CD14-positive monocyte (primary cell): ENCODE data around the gene ASB16. TPM values are rescaled to one million over a fixed set of nuclear protein-coding genes. Genes with fewer than 3 reads are reported as not detected.

Source experiments
- DNase-seq, 3 donors: peaks; one replicate each; pipeline ENCODE4 v3.0.0-alpha.2; 2011 to 2022
- H2AFZ ChIP-seq: 2 replicates; pipeline ENCODE4 v1.6.0; 2012; ENCODE audit warnings: mild to moderate bottlenecking, low read depth, low read length, inconsistent platforms; ENCODE audit not compliant: insufficient read depth, poor library complexity, severe bottlenecking
- H3K27ac ChIP-seq, 2 donors: 1 replicate in 1 of 2; 2 replicates in 1 of 2; pipeline ENCODE4 v1.5.1; 2012 to 2013; ENCODE audit warnings: low read length in 2 of 2, control low read depth in 1 of 2, inconsistent platforms in 1 of 2, low read depth in 1 of 2, mild to moderate bottlenecking in 1 of 2
- H3K27me3 ChIP-seq, 2 donors: one replicate each; pipeline versions ENCODE4 v1.6.0 to v1.6.1; 2011 to 2013; ENCODE audit warnings: low read length in 2 of 2; ENCODE audit not compliant: control insufficient read depth in 2 of 2, insufficient read depth in 2 of 2
- H3K36me3 ChIP-seq, 2 donors: replicated peaks in 1 of 2; 1 replicate in 1 of 2; 2 replicates in 1 of 2; pipeline versions ENCODE4 v1.5.1 to v1.6.1; 2012 to 2013; ENCODE audit warnings: low read length in 2 of 2, control low read depth in 1 of 2, inconsistent platforms in 1 of 2, mild to moderate bottlenecking in 1 of 2; ENCODE audit not compliant: insufficient read depth in 2 of 2, control insufficient read depth in 1 of 2
- H3K4me1 ChIP-seq, 2 donors: 1 replicate in 1 of 2; 2 replicates in 1 of 2; pipeline versions ENCODE4 v1.5.1 to v1.6.1; 2012 to 2013; ENCODE audit warnings: low read length in 2 of 2, control low read depth in 1 of 2, inconsistent platforms in 1 of 2, mild to moderate bottlenecking in 1 of 2, moderate library complexity in 1 of 2; ENCODE audit not compliant: insufficient read depth in 2 of 2, control insufficient read depth in 1 of 2
- H3K4me2 ChIP-seq: replicated peaks from 2 replicates; pipeline ENCODE3; 2012; ENCODE audit warnings: low read length, moderate library complexity, mild to moderate bottlenecking; ENCODE audit not compliant: poor library complexity, severe bottlenecking; ENCODE audit errors: extremely low read depth
- H3K4me3 ChIP-seq, 3 experiments: fragments of 200-600 bp in 1 of 3; sonication (generic) in 1 of 3; replicated peaks in 1 of 3; 1 replicate in 2 of 3; 2 replicates in 1 of 3; pipeline ENCODE4 v1.5.1; 2011 to 2013; ENCODE audit warnings: low read length in 3 of 3, mild to moderate bottlenecking in 3 of 3, control low read depth in 2 of 3, low read depth in 2 of 3, inconsistent platforms in 1 of 3, moderate library complexity in 1 of 3
- H3K79me2 ChIP-seq: 2 replicates; pipeline ENCODE4 v1.6.0; 2012; ENCODE audit warnings: mild to moderate bottlenecking, control low read depth, inconsistent platforms, low read length, moderate library complexity; ENCODE audit not compliant: insufficient read depth
- H3K9ac ChIP-seq: 2 replicates; pipeline ENCODE4 v1.6.0; 2017; ENCODE audit warnings: low read length, mild to moderate bottlenecking; ENCODE audit not compliant: insufficient read depth, poor library complexity, severe bottlenecking
- H3K9me3 ChIP-seq, 2 donors: replicated peaks in 1 of 2; 1 replicate in 1 of 2; 2 replicates in 1 of 2; pipeline versions ENCODE4 v1.5.1 to v1.6.1; 2012 to 2013; ENCODE audit warnings: low read length in 2 of 2, control low read depth in 1 of 2; ENCODE audit not compliant: control insufficient read depth in 1 of 2, insufficient read depth in 1 of 2
- H4K20me1 ChIP-seq: 2 replicates; pipeline ENCODE4 v1.6.0; 2012; ENCODE audit warnings: mild to moderate bottlenecking, low read length, control low read depth, moderate library complexity; ENCODE audit not compliant: insufficient read depth
- H3K27ac Mint-ChIP-seq, 7 donors: one replicate each; pipeline ENCODE4 v1.8.0; 2020; ENCODE audit warnings: mild to moderate bottlenecking in 7 of 7, mixed read lengths in 7 of 7, moderate library complexity in 6 of 7, inconsistent platforms in 2 of 7
- H3K27me3 Mint-ChIP-seq, 3 donors: one replicate each; pipeline ENCODE4 v1.8.0; 2021 to 2022; ENCODE audit warnings: low read depth in 3 of 3, mild to moderate bottlenecking in 3 of 3, mixed read lengths in 3 of 3, moderate library complexity in 3 of 3, inconsistent platforms in 1 of 3
- H3K36me3 Mint-ChIP-seq, 2 donors: one replicate each; pipeline ENCODE4 v1.8.0; 2020; ENCODE audit warnings: mixed read lengths in 2 of 2, inconsistent platforms in 1 of 2, mild to moderate bottlenecking in 1 of 2
- H3K4me1 Mint-ChIP-seq: one replicate; pipeline ENCODE4 v1.8.0; 2020; ENCODE audit warnings: mild to moderate bottlenecking, mixed read lengths
- H3K4me3 Mint-ChIP-seq, 2 donors: one replicate each; pipeline ENCODE4 v1.8.0; 2020; ENCODE audit warnings: mild to moderate bottlenecking in 2 of 2, mixed read lengths in 2 of 2, moderate library complexity in 1 of 2
- H3K9me3 Mint-ChIP-seq, 7 donors: one replicate each; pipeline ENCODE4 v1.8.0; 2020 to 2022; ENCODE audit warnings: mixed read lengths in 7 of 7, mild to moderate bottlenecking in 6 of 7, moderate library complexity in 6 of 7, inconsistent platforms in 2 of 7
- WGBS: methylation state at CpG from one replicate; pipeline ENCODE4 v1.1.5; 2013; ENCODE audit warnings: missing lambda C conversion rate; ENCODE audit not compliant: insufficient coverage; 5-methylcytosine and 5-hydroxymethylcytosine counted together
- intact Hi-C, 2 donors: fragments of 100-400 bp; cut with micrococcal nuclease; formaldehyde crosslinking; loops; one replicate each; pipeline versions ENCODE4 v1.15.0 to v1.15.1; 2023
- polyA plus RNA-seq, 3 donors: library from polyadenylated mRNA; depleted of rRNA in 1 of 3; unstranded in 2 of 3; stranded (reverse) in 1 of 3; fragments of 300-500 nt in 2 of 3; fragments of >200 nt in 1 of 3; fragmentation: Illumina TruSeq in 2 of 3; gene quantifications; 1 replicate in 2 of 3; 2 replicates in 1 of 3; pipeline ENCODE4 v1.2.3, GENCODE V29; 2012 to 2021
- TF ChIP-seq, protein P1 (sequence below): fragments of 200-600 bp; IDR thresholded peaks from one replicate; pipeline ENCODE4 v1.8.0; 2022; ENCODE audit warnings: antibody characterized with exemption, mild to moderate bottlenecking

ASB16 gene
- polyA plus RNA-seq, 3 donors = not detected

DNA sequence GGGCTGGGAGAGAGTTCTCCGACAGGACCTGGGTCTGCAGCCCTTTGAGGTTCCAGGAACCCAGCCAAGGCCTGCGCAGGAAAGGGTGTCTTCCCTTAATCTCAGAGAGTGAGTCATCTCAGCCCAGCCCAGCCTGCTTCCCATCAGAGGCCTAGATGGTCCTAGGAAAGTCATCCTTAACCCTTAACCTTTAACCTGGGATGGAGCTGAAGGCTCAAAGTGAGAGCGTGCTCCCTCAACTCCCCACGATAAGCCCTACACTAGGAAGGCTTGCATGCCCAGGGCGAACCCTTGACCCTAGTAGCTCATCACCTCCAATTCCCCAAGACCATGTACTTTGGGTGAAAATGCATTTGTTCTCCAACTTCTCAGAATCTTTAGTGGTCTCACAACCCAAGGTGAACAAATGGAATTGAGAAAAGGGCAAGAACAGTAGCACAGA, 34.0 kb downstream of the ASB16 start:
- H3K9me3 ChIP-seq = no peaks in the 10 kb centered on the region
- H2AFZ ChIP-seq = no peak overlapping the region
- no peaks in the 10 kb centered on the region for H3K27me3 ChIP-seq
- peaks cover 8% of the 10 kb centered on the region for H3K79me2 ChIP-seq
- H4K20me1 ChIP-seq = peaks cover 3% of the 10 kb centered on the region
- H3K27ac Mint-ChIP-seq = peak overlapping the region; percentile 61 to 94 (median 84)
- peak overlapping the region; percentile 34 to 56 for H3K27ac ChIP-seq
- H3K36me3 ChIP-seq = peaks cover 32 to 37% of the 10 kb centered on the region in 2 donors
- peaks cover 25 to 40% of the 10 kb centered on the region in 2 donors for H3K36me3 Mint-ChIP-seq
- no peak overlapping the region for H3K9ac ChIP-seq
- peak overlapping the region in 1 of 3 experiments; percentile 38 for H3K4me3 ChIP-seq
- intact Hi-C loops = loop anchor here in 1 of 2 donors (5.0 kb wide), 2 partner anchors 143 to 298 kb away; partner anchors contain the start of genes GPATCH8 and GRN
- peaks cover 34 to 52% of the 10 kb centered on the region in 2 donors for H3K4me1 ChIP-seq
- no peaks in the 10 kb centered on the region for H3K27me3 Mint-ChIP-seq
- TF ChIP-seq, protein P1, sequence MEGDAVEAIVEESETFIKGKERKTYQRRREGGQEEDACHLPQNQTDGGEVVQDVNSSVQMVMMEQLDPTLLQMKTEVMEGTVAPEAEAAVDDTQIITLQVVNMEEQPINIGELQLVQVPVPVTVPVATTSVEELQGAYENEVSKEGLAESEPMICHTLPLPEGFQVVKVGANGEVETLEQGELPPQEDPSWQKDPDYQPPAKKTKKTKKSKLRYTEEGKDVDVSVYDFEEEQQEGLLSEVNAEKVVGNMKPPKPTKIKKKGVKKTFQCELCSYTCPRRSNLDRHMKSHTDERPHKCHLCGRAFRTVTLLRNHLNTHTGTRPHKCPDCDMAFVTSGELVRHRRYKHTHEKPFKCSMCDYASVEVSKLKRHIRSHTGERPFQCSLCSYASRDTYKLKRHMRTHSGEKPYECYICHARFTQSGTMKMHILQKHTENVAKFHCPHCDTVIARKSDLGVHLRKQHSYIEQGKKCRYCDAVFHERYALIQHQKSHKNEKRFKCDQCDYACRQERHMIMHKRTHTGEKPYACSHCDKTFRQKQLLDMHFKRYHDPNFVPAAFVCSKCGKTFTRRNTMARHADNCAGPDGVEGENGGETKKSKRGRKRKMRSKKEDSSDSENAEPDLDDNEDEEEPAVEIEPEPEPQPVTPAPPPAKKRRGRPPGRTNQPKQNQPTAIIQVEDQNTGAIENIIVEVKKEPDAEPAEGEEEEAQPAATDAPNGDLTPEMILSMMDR = no peak
- H3K4me2 ChIP-seq = peak overlapping the region; percentile 31
- no peaks in the 10 kb centered on the region for H3K9me3 Mint-ChIP-seq
- WGBS = 50% methylated on average over 2 of the region's 5 CpGs
- DNase-seq = peak in 2 of 3 donors; percentile 52 to 61
- H3K4me3 Mint-ChIP-seq = peak overlapping the region in 1 of 2 donors; percentile 79
- peaks cover 55% of the 10 kb centered on the region for H3K4me1 Mint-ChIP-seq

DNA sequence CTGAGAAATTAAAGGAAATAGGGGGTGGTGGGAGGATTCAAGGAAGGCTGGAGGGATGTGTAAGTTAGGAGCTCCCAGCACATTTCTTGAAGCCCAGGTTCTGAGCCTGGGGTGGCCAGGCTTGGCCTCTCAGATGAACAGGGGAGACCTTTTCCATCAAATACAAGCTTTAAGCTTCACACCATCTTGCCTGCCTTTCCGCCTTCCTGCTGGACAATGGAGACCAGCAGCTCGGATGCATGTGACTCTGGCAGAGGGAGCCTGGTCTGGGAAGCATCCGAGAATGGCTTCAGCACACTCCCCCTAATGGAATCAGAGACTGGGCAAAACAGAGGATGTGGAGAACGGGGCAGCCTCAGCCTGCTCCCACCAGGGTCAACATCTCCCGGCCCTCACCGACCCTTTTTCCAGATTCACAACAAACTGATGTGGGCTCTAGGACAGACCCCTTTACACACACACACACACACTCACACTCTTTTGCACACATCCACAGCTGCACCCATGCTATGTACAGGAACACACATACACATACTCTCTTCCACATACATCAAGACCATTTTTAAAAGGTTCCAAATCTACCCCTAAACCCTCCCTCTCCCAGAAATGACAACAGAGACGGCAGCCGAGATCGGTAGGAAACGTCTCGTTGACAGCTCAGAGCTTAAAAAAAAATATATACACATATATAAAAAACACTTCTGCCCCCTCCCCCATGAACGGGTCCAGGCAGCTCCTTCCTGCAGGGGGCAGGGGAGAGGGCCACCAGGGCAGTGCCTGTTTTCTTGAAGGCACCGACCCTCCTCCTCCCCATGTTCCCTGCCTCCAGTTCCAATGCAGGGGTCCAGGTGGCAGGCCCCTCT, 35.7 kb downstream of the ASB16 start:
- whole genome bisulfite sequencing = 83% methylated on average over 8 of the region's 13 CpGs
- H3K79me2 ChIP-seq = peaks cover 5% of the 10 kb centered on the region
- H3K4me2 ChIP-seq = no peak overlapping the region
- H3K4me3 Mint-ChIP-seq = no peak overlapping the region
- H3K36me3 ChIP-seq = peaks cover 41 to 45% of the 10 kb centered on the region in 2 donors
- H3K36me3 Mint-ChIP-seq = peaks cover 33 to 51% of the 10 kb centered on the region in 2 donors
- no peaks in the 10 kb centered on the region for H3K27me3 ChIP-seq
- peaks cover 58% of the 10 kb centered on the region for H3K4me1 Mint-ChIP-seq
- H3K4me1 ChIP-seq = peaks cover 38 to 60% of the 10 kb centered on the region in 2 donors
- H3K9me3 Mint-ChIP-seq = no peaks in the 10 kb centered on the region
- H3K9ac ChIP-seq = no peak overlapping the region
- peak overlapping the region in 1 of 7 donors; percentile 66 for H3K27ac Mint-ChIP-seq
- no peak for DNase-seq
- H4K20me1 ChIP-seq = peaks cover 19% of the 10 kb centered on the region
- intact Hi-C loops = no loop called here
- H3K4me3 ChIP-seq = no peak overlapping the region
- H3K9me3 ChIP-seq = no peaks in the 10 kb centered on the region
- no peaks in the 10 kb centered on the region for H3K27me3 Mint-ChIP-seq
- TF ChIP-seq, protein P1 = no peak
- no peak overlapping the region for H3K27ac ChIP-seq
- H2AFZ ChIP-seq = no peak overlapping the region
